ENCODE results near the gene LITAFD.
"Not testable (repeated sequence)": the region's sequence is repeated elsewhere in the genome, so short reads cannot be mapped to it uniquely, and the experiment has no call there.

LITAFD gene

DNA sequence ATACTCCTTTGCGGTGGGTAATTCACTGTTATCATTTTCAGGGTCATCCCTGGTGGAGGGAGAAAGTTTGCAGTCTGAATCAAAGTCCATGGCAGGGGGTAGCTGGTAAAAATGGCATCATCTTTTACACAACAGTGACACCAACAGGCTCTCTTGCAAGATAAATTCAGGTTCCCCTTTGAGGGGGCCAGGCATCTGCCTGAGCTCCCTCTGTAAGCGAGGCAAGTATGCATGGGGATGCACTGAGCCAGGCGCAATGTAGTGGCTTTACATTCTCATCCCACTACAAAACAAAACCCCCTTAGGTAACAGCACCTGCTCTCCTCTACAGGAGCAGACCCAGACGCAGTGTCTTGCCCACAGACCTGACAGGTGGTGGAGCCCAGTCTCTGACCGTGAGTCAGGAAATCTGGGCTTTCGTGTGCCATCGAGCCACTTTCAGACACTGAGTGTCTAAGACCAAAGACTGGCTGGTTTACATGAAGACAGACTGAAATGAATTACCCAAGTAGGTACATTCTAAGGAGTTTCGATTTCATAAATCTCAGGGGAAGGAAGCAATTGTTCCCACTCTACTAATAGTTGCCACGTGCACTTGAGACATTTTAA, 17.7 kb downstream of the LITAFD start:
- DNase-seq = no peak

DNA sequence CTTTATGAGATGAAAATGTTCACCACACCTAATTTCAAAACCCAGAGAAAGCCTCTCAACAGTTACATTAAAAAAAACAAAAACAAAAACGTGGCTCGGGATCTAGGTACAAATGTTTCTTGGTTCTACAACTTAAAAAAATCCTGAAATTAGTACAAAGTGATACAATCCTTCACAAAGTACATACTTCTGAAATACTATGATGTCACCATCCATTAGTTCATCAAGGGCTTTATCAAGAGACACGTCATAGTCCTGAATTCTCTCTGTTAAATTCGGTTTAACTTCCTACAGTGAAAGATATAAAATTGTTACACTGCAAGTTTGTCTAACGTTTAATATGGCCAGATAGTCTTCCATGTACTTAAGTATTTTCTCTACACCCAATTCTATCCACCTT, 18.2 kb downstream of the LITAFD start:
- DNase-seq = no peak

DNA sequence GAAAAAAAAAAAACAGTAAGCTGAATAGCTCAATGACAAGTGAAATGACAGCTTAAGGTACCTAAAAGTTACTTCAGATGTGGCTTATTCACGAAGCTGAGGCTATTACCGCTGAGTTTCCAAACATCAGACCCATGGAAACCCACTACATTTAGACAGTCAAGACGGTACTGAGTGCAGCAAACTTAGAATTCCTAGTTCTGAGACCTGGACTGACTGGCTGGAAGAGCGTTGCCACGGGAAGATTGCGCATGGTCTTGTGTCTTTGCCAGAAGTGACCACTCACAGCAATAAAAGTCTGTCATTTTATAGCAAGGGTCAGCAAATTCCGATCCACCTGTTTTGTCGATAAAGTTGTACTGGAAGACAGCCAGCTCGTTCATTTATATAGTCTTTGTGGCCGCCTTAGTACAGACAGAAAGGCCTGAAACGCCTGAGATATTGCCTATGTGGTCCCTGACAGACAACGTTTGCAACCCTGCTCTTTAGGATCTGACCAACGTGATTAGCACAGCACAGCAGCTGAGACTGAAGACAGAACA, 19.2 kb downstream of the LITAFD start:
- no peak for DNase-seq

DNA sequence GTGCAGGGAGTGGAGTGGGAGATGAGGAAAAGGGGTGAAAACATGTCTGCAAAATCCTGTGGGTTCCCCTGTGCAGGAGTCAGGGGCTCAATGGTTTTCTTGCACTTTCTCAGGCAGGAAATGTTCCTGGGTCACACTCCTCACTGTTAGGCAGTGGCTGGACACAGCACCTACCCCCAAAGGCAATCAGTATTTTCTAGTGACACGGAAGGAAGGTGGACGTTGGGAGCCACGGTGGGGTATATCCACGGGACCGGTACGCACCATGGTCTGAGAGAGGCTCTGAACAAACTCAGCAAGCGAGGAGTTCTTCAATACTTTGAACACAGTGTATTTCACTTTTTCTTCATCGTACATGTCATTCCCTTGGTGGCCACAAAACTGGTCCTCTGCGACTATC, 20.9 kb downstream of the LITAFD start:
- DNase-seq = no peak

DNA sequence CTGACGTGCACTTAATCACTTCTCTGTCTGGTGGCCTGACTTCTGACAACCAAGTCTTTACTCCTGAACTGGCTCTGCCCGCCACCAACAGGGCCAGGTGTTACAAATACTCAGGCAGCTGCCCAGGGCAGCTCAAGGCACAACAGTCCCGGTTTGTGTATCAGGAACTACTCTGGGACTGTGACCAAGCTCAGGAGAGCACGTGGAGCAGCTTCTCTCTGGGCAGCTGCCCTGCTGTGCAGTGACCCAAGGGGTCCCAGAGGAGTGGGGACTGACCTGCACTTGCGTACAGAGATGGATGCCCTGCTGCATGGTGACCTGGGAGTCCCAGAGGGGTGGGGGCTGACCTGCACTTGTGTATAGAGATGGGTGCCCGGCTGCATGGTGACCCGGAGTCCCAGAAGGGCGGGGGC, 21.9 kb downstream of the LITAFD start:
- no peak for DNase-seq

DNA sequence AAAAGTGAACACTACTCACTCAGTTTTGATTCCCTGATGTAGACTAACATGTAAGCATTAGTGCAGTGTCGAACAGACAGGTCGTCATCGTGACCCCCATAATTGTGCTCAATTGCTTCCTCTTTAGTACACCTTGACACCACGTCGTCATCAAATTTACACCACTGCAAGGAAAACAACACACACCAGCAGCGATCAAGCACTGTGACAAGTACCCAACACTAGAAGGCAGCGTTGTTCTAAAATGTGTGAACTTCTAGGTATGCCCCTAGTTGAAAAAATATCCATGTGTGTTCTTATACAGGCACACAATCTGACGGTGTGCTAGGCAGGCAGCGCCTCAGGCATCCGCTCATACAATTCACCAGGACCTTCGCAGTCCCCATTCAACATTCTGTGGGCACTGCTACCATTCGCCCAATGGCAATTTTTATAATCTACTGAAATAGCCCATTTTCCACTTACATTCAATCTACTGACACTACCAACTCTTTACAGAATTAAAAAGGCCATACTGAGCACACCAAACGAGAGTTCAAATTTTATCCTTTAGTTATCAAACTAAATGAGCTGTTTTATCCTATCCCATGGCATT, 23.1 kb downstream of the LITAFD start:
- no peak for DNase-seq

DNA sequence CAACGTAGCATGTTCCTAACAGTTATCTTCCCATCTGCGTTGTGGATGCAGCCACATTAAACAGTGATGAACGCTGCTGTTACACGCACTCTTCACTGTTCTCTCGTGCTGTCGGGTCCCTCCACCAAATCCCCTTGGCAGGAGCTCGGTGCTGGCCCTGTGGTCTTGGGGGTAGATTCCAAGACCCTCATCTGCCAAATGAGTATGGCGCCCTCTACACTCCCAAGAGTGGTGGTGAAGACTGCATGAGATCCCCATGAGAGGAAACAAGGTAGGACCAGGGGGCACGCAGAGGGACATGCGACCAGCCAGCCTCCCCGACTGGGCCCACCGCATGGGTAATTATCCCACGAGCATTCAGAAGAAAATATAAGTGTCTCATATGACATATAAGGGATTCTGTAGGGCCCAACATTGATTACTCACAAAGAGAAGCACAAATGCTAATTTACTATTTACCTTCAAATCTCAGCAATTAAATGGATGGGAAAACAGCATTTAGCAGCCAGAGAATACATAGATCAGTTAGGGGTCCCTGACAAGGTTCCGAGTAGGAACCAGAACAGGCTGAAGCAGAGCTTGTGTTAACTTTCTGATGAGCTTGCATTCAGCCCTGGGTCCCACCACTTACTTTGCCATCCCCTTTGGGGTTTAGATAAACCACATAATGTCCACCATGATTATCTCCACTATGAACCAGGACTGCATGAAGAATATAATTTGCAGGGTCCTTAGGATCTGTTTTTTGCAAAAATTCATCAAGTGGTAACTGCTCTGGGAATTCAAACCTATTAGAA, 23.8 kb downstream of the LITAFD start:
- DNase-seq = no peak

DNA sequence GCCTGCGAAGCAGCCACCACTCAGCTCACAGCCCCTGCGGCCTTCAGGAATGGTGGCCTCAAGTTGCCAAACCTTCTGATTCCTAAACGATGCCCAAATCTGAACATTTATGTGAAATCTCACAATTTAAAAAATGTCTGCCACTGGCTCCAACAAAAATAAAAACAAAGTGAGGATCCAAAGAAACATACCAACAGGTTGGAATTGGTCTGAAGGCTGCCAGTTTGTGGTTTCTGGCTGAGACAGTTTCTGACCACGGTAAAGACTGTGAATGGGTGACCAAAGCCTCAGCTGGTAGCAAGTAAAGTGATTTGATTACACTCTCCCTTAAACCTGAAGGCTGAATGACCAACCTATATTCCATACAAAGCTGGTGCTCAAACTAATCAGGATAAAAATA, 24.9 kb downstream of the LITAFD start:
- DNase-seq = no peak

DNA sequence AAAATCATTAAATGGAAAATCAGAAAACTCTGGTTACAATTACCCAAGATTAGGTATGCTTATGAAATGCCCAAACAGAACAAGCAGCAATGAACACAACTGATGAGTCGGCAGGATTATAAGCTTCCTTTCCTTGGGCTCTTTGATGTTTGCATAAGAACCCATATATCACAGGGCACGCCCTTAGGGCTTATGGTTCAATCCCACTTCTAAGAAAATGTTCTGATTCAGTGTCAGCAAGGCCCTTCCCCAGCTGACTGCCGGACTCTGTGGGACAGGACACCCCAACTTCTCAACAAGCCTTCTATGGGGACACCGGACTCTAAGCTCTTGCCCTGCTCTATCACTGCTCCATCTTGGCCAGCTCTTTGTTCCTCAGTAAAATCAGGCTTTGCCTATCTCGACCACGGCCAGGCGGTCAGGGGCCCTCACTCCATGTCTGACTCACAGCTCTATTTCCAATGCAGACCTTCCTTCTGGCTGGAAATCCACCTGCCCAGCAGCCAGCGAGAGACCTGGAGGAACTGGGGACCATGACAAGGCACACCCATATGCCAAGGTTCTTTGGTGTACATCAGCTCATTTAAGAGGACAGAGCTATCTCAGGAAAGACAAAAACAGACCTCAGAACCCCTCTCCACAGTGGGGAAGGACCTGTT, 26.8 kb downstream of the LITAFD start:
- DNase-seq = no peak

DNA sequence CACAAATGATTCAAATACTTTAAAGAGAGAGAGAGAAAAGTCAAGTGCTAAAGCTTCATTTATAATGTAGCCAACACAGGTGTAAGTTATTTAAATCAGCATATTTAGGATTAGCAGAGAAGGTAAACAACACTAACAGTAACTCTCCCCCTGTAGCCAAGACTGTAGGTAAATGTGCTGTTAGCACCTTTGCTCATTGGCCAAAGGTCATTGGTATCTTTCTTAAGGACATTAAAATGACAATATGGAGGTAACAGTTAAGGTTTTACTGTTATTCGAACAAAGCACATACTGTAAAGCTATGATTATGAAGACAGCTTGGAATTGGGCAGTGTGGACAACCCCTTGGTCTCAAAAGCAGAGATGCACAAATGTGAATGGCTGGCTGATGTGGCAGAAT, 28.7 kb downstream of the LITAFD start:
- DNase-seq = no peak

DNA sequence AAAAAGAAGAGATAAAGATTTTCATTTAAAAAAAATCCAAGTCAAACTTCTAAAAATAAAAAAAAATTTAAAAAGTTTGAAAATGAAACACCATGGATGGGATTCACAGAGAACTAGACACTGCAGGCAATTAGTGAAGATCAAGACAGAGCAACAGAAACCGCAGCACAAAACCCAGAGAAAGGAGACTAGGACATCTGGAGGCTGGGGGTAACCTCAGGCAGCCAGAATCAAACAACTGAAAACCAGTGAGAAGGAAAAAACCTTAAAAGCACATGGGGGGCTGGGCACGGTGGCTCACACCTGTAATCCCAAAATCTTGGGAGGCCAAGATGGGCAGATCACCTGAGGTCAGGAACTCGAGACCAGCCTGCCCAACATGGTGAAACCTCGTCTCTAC, 30.6 kb downstream of the LITAFD start:
- DNase-seq = no peak

DNA sequence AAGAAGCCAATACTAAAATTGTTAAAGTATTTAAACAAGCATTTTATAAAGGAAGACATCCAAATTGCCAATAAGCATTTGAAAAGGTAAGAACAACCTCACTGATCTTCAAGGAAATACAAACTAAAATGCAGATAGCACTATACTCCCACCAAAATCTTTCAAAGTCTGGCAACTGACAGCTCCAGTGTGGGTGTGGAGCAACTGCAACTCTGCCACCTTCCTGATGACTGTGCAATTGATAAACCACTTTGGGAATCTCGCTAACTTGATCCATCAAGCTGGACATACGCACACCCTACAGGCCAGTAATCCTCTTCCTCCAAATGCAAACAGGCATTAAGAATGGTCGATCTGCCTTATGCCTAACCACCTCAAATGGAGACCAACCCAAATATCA, 31.9 kb downstream of the LITAFD start:
- DNase-seq = no peak

DNA sequence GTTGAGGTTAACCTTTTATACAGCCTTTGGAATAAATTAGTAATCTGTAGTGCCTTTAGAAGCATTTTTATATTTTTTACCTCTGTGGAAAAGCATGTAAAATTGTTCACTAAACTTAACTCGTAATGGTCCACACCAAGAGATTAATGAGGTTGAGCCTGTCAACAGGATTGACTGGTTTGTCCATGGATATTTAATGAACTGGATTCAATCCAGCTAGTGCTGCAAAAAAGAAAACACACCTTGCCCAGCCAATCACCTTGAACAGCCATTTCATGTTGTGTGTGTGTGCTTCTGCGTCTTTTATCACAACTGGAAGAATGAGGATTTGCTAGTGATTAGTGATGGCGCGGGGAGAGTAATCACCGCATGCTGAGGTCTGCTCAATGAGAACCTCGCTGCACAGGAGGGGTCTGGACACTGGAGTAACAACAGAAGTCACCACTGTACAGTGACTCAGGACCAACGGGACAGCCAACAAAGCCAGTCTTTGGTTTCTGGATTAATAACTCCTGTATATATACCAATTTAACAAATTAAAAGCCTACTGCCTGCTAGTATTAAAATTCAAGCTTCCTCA, 33.7 kb downstream of the LITAFD start:
- no peak for DNase-seq

DNA sequence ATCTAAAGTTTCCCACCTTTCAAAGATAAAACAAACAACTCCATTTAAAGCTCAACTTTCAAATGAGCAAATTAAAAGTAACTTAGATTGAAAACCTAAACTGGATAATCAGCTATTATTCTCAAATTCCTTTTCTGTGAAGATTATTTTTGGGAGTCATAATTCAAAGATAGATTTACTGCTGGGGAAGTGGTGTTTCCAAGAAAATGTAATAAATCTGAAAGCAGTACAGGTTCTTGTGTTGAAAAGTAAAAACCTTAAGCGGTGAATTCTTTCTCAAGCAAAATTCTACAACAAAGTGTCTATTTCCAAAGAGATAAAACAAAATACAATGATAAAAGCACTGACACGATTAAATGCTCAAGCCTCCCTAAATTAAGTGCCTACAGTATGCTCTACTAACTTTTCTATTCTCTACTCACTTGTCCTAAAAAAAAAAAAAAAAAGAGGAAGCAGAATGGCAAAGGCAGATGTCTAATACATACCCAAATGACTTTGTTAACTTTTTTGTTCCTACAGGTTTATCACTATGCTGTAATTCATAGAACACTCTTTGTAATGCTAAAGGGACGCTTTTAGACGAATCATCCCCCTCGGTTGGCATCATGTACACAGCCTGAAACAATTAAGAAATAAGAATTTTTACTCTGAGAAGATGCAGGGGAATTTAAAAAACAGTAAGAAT, 34.5 kb downstream of the LITAFD start:
- DNase-seq = no peak

DNA sequence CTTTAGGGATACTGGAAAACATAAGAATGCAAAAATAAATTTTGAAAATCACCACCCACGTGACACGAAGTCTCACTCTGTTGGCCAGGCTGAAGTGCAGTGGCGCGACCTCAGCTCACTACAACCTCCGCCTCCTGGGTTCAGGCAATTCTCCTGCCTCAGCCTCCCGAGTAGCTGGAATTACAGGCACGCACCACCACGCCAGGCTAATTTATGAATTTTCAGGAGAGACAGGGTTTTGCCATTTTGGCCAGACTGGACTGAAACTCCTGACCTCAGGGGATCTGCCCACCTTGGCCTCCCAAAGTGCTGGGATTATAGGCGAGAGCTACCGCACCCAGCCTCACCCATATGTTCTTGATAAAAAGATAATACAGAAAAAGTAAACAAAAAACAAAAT, 35.2 kb downstream of the LITAFD start:
- DNase-seq = not testable (repeated sequence)

DNA sequence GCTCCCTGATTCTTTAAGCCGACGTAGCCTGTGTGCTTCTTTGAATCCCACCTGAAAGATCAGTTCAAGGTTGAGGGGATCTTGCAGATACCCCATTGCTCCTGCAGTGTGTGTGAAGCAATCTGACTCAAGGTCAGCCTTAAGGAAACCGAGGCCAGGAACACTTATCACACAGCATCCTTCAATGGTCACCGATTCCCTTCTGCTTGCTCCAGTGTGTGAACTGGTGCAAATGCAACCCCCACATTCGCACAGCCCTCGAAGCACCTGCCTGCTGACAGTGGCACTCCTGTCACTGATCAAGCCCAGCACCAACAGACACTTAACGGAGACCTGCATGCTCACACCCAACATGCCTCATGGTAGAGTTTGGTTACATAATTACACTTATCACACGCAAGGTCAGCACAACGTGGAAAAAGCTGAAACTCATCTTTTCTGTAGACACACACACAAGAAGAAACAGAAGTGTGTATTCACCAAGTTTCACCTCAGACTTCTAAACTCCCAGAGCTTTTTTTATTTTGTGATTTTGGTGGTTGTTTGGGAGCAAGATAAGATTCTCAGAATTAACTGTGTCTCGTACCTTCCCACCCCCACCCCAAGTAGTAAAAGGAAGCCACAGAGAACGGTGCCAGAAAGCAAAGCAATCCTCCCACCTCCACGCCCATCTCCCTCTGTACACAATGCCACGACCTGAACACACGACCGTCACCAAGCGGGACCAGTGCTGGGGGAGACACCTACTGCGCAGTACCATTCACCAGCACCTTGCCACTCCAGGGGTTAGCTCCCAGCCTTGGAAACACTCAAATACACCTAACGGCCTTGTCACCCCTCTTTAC, 37.2 kb downstream of the LITAFD start:
- DNase-seq = no peak

DNA sequence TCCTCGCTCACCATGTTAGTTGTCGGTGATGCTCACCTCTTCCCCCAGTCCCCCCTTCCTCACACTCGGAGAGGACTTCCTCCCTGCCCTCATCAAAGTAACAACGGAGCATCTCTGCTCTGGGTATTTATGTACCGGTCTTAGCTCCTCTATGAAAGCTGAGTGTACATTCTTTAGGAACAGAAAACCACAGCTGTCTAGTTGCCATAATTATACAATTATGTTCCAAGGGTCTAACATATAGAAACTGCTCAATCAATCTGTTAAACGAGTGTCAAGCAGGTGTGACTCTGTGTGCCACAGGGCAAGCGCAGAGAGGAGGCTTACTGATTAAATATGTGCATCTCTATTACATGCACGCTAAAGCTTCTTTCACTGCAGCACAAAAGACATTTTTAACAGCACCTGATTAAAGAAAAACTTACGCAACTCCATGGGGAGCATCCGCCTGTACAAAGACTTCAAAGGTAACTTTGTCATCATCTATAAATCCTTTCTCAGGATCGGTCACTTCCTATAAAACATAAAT, 37.8 kb downstream of the LITAFD start:
- DNase-seq = no peak

DNA sequence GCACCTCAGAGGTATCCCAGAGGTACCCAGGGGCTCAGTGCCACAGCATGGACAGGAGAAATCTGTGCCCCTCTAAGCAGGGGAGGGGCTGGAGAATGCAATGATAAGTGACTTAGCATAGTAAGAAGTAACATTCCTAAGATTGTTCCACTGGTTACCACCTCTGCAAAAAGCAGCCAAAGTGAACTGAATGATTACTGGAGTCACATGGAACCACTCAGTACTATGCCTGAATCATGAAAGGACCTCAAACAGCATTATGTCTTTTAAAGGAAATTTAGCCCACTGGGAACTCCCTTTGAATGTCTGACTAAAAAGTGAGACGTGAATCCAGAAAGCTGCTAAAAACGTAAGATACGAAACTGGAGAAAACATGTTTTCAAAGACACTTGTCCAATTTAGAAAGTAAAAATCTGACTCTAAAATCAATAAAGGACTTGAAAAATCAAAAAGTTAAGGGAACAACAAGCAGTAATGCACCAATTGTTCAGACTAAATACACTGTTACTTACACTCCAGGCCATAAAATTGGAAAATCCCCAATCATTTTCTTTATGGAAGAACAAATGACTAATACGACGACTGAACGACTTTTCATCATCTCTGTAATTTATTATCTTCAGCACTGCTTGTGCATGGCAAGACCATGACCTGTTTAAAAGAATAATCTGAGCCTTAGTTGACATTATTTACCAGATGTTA, 38.6 kb downstream of the LITAFD start:
- DNase-seq = no peak

DNA sequence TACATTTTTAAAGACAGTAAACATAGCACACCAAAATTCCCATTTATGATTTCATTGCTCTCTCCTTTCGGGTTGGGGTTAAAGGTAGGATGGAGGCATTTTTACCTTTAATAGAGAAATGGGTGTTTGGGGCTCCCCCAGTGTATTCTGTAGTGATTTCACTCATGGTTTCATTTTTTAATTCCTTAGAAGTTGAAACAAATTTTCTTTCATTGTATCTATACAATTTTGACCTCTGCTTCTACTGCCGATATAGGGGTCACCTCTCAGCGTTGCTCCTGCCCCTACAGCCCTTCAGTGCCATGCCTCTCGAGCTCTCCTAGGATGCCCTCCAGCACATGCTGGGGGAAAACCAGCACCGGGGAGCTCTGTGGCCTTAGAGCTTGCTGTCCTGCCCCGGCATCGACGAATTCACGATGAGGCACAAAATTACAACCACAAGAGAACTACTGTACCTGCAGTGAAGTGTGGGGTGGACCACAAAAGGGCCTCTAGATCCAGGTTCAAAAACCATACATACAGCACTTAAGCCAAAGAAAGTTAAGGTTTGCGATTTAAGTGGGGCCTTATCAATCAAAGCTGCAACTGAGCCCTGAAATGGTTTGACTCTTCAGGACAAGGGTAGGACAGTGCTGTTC, 39.3 kb downstream of the LITAFD start:
- no peak for DNase-seq

DNA sequence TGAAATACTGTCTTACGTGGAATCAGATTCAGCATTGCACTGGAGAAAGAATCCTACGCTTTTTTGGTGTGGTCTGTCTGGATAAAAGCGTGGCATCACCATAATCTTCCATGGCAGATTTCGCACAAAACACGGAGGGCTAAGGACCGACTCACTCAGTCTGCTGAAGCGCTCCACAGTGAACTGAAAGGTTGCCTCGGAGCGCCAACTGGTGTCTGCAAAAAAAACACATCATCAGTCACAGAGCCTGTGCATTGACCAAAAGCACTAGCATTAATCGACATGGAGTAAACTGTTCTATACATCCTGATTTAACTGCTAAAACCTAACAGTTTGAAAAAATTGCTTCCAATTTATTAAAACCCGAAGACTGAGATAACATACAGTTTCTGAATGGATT, 41.0 kb downstream of the LITAFD start:
- DNase-seq = no peak

Measured in NCI-H187 (cell line).